LHCN-M2 (cell line): Measurements from ENCODE around the gene CYFIP2. TPM values are rescaled to one million over a fixed set of nuclear protein-coding genes. Genes with fewer than 3 reads are reported as not detected.

Source experiments
- DNase-seq: peaks from one replicate; pipeline ENCODE4 v3.0.0-alpha.2; 2012; ENCODE audit warnings: low read depth
- total RNA-seq: library from RNA; depleted of rRNA; stranded (reverse); fragments of >200 nt; gene quantifications from 2 replicates; pipeline ENCODE4 v1.2.3, GENCODE V29; 2014

Gene CYFIP2
- total RNA-seq, 1 experiment from 2014 or later: 6.1 TPM

- DNase-seq: no peak
Observed at GRCh38 chr5:157323107-157323706, 57.3 kb downstream of the CYFIP2 start.

- no peak for DNase-seq
Observed at GRCh38 chr5:157324237-157324636, 58.3 kb downstream of the CYFIP2 start.

- no peak for DNase-seq
Observed at GRCh38 chr5:157326440-157327005, 60.6 kb downstream of the CYFIP2 start.

GRCh38 chr5:157327771-157328170 is 61.8 kb downstream of the CYFIP2 start:
- DNase-seq: no peak

- peak; percentile 79 for DNase-seq
Observed at GRCh38 chr5:157328277-157328912, 62.5 kb downstream of the CYFIP2 start.

GRCh38 chr5:157331807-157332206 is 65.9 kb downstream of the CYFIP2 start:
- DNase-seq: no peak

GRCh38 chr5:157335534-157336422 is 69.9 kb downstream of the CYFIP2 start:
- DNase-seq: peak; percentile 94

- no peak for DNase-seq
Observed at GRCh38 chr5:157336423-157336744, 70.5 kb downstream of the CYFIP2 start.

GRCh38 chr5:157339409-157339808 is 73.5 kb downstream of the CYFIP2 start:
- no peak for DNase-seq

GRCh38 chr5:157342822-157343402 is 77.0 kb downstream of the CYFIP2 start:
- DNase-seq: no peak

GRCh38 chr5:157343842-157344790 is 78.2 kb downstream of the CYFIP2 start:
- DNase-seq: peak; percentile 40

GRCh38 chr5:157345067-157345466 is 79.1 kb downstream of the CYFIP2 start:
- no peak for DNase-seq

GRCh38 chr5:157345485-157345884 is 79.6 kb downstream of the CYFIP2 start:
- DNase-seq: no peak

GRCh38 chr5:157347301-157348048 is 81.6 kb downstream of the CYFIP2 start:
- no peak for DNase-seq

- DNase-seq: no peak
Observed at GRCh38 chr5:157348049-157348400, 82.1 kb downstream of the CYFIP2 start.

GRCh38 chr5:157350939-157351801 is 85.2 kb downstream of the CYFIP2 start:
- DNase-seq: no peak

- no peak for DNase-seq
Observed at GRCh38 chr5:157351802-157352092, 85.8 kb downstream of the CYFIP2 start.

- no peak for DNase-seq
Observed at GRCh38 chr5:157352756-157353340, 86.9 kb downstream of the CYFIP2 start.

GRCh38 chr5:157354800-157355199 is 88.9 kb downstream of the CYFIP2 start:
- no peak for DNase-seq
